Thymus (tissue), 11 donors: Measurements from ENCODE around the gene MGAT1. TPM values are rescaled to one million over a fixed set of nuclear protein-coding genes. Genes with fewer than 3 reads are reported as not detected.

ENCODE experiments used
- DNase-seq, 9 donors: peaks; one replicate each; pipeline ENCODE4 v3.0.0-alpha.2; 2013; ENCODE audit warnings: low spot score in 9 of 9, low read depth in 6 of 9, missing footprints in 1 of 9
- H3K27ac ChIP-seq, 2 donors: one replicate each; pipeline ENCODE4 v1.5.1; 2013; ENCODE audit warnings: control low read depth in 1 of 2, low read depth in 1 of 2, low read length in 1 of 2, mild to moderate bottlenecking in 1 of 2, moderate library complexity in 1 of 2
- H3K27me3 ChIP-seq, 2 donors: one replicate each; pipeline ENCODE4 v1.5.1; 2013; ENCODE audit warnings: low read length in 1 of 2; ENCODE audit not compliant: control insufficient read depth in 2 of 2, insufficient read depth in 1 of 2
- H3K36me3 ChIP-seq, 2 donors: one replicate each; pipeline ENCODE4 v1.5.1; 2013; ENCODE audit warnings: low read length in 1 of 2, mild to moderate bottlenecking in 1 of 2, moderate library complexity in 1 of 2; ENCODE audit not compliant: control insufficient read depth in 2 of 2, insufficient read depth in 2 of 2
- H3K4me1 ChIP-seq, 2 donors: one replicate each; pipeline ENCODE4 v1.5.1; 2013; ENCODE audit warnings: low read length in 2 of 2; ENCODE audit not compliant: control insufficient read depth in 2 of 2, insufficient read depth in 2 of 2
- H3K4me3 ChIP-seq, 2 donors: one replicate each; pipeline ENCODE4 v1.5.1; 2013; ENCODE audit warnings: low read length in 2 of 2, control low read depth in 1 of 2, mild to moderate bottlenecking in 1 of 2
- H3K9me3 ChIP-seq, 2 donors: one replicate each; pipeline ENCODE4 v1.5.1; 2013; ENCODE audit warnings: low read length in 1 of 2, mild to moderate bottlenecking in 1 of 2; ENCODE audit not compliant: control insufficient read depth in 2 of 2, insufficient read depth in 1 of 2
- WGBS: extraction: QIAGEN DNeasy Blood & Tissue Kit; methylation state at CpG from one replicate; pipeline ENCODE4 v1.1.7; 2013; 5-methylcytosine and 5-hydroxymethylcytosine counted together
- polyA plus RNA-seq: library from polyadenylated mRNA; stranded (reverse); fragments of 200-250 nt; gene quantifications from one replicate; pipeline ENCODE4 v1.2.3, GENCODE V29; 2013
- total RNA-seq: library from RNA; stranded (reverse); fragments of 120-200 nt; gene quantifications from one replicate; pipeline ENCODE4 v1.2.4, GENCODE V29; 2013
- donor health status: healthy.

MGAT1 gene
- total and polyA plus RNA-seq, 2 donors, result 53.4 to 129 TPM

DNA sequence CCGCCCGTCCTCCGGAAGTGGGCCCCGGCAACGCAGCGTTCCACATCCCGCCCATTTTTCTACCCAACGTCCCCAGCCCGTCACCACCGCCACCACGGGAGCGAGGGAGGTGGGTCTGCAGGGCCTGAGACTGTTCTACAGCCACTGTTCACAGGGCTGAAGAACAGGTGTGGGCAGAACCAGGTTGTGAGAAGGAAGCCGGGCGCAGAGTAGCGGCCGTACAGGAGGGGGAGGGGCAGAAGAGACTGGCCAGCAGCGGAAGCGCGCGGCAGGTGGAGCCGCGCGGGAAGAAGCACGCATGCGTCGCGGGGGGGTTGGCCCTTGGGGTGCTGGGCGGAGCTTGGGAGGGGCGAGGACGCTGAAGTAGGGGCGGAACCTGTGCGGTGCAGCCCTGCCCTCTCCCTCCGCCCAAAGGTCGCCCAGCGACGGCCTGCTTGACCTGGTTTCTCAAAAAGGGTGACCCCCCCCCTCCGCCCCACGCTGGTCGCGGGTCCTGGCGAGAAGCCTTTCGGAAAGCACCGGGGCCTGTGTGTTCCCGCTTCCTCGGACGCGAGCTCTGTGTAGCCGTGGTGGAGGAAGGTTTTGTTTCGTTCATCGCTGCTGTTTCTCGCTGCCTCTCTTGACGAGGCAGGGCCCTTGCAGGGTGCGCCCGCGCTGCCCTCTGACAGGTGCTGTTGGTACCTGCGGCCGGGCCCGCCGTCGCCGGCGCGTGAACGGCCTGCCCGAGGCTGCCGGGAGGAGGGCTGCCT is 7.8 kb upstream of the MGAT1 start:
- H3K4me3 ChIP-seq, result peak overlapping the region; percentile 76 to 81
- no peaks in the 10 kb centered on the region for H3K27me3 ChIP-seq
- under 1% methylated on average over 66 of the region's 66 CpGs for WGBS
- peak overlapping the region; percentile 97 to 100 for H3K27ac ChIP-seq
- H3K9me3 ChIP-seq, result no peaks in the 10 kb centered on the region
- peaks cover 0 to 4% of the 10 kb centered on the region in 2 donors for H3K36me3 ChIP-seq
- H3K4me1 ChIP-seq, result peaks cover 33 to 61% of the 10 kb centered on the region in 2 donors
- DNase-seq, result peak; percentile 87 to 97 (median 94)

DNA sequence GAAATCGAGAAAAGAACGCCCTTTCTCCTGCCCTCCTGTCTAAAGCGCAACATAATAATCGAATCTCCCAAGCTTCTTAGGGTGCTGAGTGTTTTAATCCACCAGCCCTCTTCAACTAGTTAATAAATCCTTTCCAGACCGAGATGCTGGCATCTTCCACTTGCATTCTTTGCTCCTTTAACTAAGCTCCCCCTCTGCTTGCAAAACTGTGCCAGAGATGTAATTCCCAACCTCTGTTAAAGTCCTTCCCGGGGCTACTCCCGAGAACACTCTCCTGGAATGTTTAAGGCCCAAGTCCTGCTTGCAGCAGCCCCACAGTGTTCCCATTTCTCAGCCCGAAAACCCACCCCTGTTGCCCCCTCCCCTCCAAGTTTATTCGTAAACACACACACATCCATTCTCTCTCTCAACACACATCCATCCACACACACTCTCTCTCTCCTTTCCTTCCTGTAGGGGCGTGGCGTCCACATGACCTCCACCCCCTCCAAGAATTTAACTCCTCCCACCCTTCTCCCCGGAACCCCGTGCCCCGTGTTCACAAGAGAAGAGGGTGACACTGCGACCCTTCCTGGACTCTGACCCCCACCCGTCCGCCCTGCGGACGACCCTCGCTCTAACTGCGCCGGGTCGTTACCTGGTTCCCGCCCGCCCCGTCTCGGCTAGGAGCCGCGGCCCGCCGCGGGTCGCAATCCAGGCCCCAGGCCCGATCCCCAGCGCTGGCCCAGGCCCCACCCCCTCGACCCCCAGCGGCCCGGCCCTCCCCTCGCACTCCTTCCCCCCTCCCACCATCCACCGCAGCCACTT is 7.0 kb upstream of the MGAT1 start:
- Histone ChIP-seq H3K4me1 (peaks cover 39 to 64% of the 10 kb centered on the region in 2 donors), H3K36me3 (peaks cover 0 to 6% of the 10 kb centered on the region in 2 donors), H3K4me3 (peak overlapping the region; percentile 76 to 81), H3K9me3 (no peaks in the 10 kb centered on the region), H3K27ac (peak overlapping the region; percentile 97 to 100), H3K27me3 (no peaks in the 10 kb centered on the region)
- peak; percentile 89 to 97 (median 92) for DNase-seq
- WGBS, result 5% methylated on average over 40 of the region's 40 CpGs

DNA sequence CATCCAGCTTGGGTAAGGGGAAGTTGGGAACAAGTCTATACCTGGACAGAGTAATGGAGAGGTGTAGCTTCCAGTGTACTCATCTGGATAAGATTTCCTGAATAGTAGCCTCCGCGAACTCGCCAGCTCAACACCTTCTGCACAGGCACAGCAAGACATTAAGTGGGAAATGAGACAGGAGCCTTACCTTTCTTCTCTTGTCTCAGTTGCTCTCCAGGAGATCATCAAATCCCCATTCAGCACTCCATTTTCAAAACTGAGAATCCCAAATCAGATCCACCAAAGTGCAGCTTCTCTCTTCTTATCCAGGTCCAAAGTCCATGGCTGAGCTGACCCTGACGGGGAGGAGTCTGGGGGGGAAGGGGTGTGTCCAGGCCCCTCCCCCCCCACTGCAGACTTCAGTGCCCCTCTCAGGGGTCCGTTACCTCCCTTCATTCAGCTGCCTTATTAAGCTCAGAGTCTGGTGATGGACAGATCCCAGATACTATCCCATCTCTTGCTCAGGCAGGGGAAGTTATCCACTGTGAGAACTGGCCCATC is 5.9 kb upstream of the MGAT1 start:
- H3K27ac ChIP-seq, result peak overlapping the region; percentile 62 to 97
- whole genome bisulfite sequencing, result 90% methylated on average over 5 of the region's 5 CpGs
- peaks cover 44 to 70% of the 10 kb centered on the region in 2 donors for H3K4me1 ChIP-seq
- H3K4me3 ChIP-seq, result peak overlapping the region; percentile 76 to 81
- no peak for DNase-seq
- H3K36me3 ChIP-seq, result peaks cover 0 to 6% of the 10 kb centered on the region in 2 donors
- no peaks in the 10 kb centered on the region for H3K9me3 ChIP-seq
- no peaks in the 10 kb centered on the region for H3K27me3 ChIP-seq

DNA sequence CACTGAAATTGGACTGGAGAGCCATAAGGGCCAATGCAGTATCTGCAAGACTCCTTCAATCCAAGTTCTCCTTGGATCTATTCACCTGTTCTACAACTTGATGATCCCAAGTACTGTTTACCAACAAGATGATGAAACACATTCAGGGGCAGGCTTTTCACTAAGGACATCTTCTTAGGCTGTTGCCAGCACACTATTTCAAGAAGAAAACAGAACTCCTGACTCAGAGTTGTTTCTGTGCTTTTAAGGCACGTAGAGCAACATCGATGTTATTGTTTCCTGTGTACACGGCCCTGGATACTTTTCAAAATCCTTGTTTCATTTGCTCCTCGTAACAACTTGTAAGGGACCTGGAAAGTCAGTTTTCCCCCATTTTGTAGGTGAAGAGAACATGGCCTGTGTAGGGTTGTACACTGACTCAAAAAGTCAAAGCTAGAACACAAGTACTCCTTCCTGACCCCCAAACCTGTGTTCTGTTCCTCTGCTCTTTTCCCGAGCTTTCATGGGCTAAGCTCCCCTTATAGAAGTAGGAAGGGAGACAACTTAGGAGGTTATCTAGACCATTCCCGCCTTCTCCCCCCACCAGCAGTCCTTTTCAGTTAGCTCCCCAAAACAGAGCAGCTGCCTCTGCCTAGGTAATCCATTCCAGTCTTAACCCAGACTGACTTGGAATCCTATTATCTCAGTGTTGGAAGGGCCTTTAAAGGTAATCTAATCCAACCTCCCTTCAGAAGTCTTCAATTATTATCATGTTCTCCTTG is 5.2 kb upstream of the MGAT1 start:
- 34% methylated on average over 6 of the region's 6 CpGs for WGBS
- Histone ChIP-seq H3K4me3 (peak overlapping the region; percentile 33 to 81), H3K4me1 (peaks cover 44 to 73% of the 10 kb centered on the region in 2 donors), H3K27me3 (no peaks in the 10 kb centered on the region), H3K27ac (peak overlapping the region; percentile 79 to 97), H3K9me3 (no peaks in the 10 kb centered on the region), H3K36me3 (peaks cover 0 to 6% of the 10 kb centered on the region in 2 donors)
- peak in 1 of 9 donors; percentile 43 for DNase-seq

DNA sequence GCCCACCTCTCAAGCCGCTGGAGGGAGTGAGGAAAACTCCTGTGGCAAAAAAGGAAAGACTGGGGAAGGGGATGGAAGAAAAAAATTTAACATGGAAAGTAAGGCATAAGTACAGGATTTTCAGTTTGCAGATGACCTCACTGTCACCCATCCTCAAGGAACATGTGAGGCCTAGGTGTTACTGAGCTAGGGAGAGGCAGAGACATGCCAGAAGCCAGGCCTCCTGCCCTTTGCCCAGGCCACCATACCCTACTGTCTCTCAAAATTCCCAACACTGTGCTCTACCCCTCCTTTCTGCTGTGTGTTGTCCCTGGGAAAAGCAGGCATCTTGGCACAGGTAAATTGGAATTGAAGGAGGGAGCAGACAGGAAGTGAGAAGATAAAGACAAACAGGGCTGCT is 4.4 kb upstream of the MGAT1 start:
- H3K27ac ChIP-seq, result peak overlapping the region; percentile 70 to 97
- peaks cover 0 to 6% of the 10 kb centered on the region in 2 donors for H3K36me3 ChIP-seq
- no peaks in the 10 kb centered on the region for H3K9me3 ChIP-seq
- H3K4me3 ChIP-seq, result peak overlapping the region; percentile 33 to 81
- peaks cover 44 to 75% of the 10 kb centered on the region in 2 donors for H3K4me1 ChIP-seq
- WGBS, result 95% methylated on average over 1 of the region's 1 CpG
- DNase-seq, result no peak
- no peaks in the 10 kb centered on the region for H3K27me3 ChIP-seq

DNA sequence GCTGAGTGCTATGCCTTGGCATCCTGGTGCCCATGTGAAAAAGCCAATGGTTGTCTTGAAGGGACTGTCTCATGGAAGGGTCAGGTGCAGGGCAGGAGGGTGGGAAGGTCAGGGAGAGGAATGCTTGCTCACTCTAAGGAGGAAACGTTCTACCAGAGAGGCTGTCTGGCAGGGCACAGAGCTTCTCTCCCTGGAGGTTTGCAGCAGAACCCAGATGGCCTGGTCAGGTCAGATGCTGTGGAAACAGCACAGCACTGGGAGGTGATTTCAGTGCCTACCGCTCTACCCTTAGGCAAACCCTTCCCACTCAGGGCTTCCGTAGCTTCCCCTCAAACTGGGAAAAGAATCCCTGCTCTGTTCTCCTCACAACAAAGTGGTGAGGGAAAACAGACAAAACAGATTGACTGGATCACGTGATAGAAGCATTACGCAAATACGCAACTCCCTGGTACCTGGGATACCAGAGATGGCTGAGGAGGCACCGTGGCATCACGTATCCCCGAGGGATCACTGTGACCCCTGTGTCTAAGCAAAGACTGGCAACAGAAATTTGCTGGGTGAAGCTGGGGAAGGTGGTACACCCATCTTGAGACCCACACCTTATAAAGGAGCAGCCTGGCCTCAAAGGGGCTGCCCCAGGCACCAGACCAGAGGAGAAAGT is 3.9 kb upstream of the MGAT1 start:
- WGBS, result 71% methylated on average over 9 of the region's 9 CpGs
- no peak for DNase-seq
- H3K4me1 ChIP-seq, result peaks cover 47 to 77% of the 10 kb centered on the region in 2 donors
- H3K4me3 ChIP-seq, result peak overlapping the region in 1 of 2 donors; percentile 8
- H3K36me3 ChIP-seq, result peaks cover 5 to 11% of the 10 kb centered on the region in 2 donors
- H3K27me3 ChIP-seq, result no peaks in the 10 kb centered on the region
- H3K9me3 ChIP-seq, result no peaks in the 10 kb centered on the region
- peak overlapping the region; percentile 70 to 97 for H3K27ac ChIP-seq

DNA sequence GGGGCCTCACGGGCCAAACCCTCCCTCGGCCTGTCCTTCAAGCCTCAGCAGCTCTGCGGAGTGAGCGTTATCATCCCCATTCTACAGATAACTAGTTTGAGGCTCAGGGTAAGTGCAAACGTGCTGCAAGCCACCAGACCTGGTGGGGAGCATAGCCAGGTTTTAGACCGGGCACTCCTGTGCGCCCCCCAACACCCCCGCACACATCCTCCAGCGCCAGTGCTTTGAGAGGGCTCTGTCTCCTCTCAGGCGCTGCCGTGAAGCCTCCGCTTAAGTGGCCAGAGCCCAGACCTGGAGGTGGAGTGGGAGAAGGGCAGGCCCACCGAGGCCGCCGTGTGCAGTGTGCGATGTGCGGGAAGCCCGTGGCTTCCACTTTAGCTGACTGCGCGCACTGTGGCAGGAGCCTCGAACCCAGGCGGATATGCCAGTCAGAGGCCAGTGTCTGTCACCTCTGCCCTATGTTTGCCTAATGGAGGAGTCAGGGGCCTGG is 1.6 kb upstream of the MGAT1 start:
- no peak for DNase-seq
- Histone ChIP-seq H3K27ac (peak overlapping the region; percentile 95 to 97), H3K9me3 (no peaks in the 10 kb centered on the region), H3K27me3 (no peaks in the 10 kb centered on the region), H3K36me3 (peaks cover 23 to 27% of the 10 kb centered on the region in 2 donors), H3K4me1 (peaks cover 58 to 87% of the 10 kb centered on the region in 2 donors), H3K4me3 (peak overlapping the region; percentile 81 to 88)
- WGBS, result 50% methylated on average over 22 of the region's 22 CpGs
